Measurements from ENCODE around the gene PCSK7. TPM values are rescaled to one million over a fixed set of nuclear protein-coding genes. Genes with fewer than 3 reads are reported as not detected.

The PCSK7 gene
- polyA plus RNA-seq, 2 donors, result 22.8 to 37.3 TPM

Other genes with a start within 250 kb of the PCSK7 start
- gene SIK3, start 133.6 kb downstream of the PCSK7 start, polyA plus RNA-seq, result 1 to 10 TPM; 6.4 to 7.0 TPM
- 10 to 100 TPM; 13.9 to 14.0 TPM for gene PAFAH1B2, start 87.8 kb downstream of the PCSK7 start, polyA plus RNA-seq
- 10 to 100 TPM in 1 of 2 donors, 1 to 10 TPM in 1; 8.3 to 11.3 TPM for gene SIDT2, start 53.3 kb downstream of the PCSK7 start, polyA plus RNA-seq
- gene TAGLN, start 32.7 kb downstream of the PCSK7 start, polyA plus RNA-seq, result 1,000 to 10,000 TPM in 1 of 2 donors, 100 to 1,000 TPM in 1; 469 to 1,217 TPM
- 1 to 10 TPM; 5.9 to 6.6 TPM for gene RNF214, start 598 bp upstream of the PCSK7 start, polyA plus RNA-seq
- gene BACE1-AS, start 59.3 kb upstream of the PCSK7 start, polyA plus RNA-seq, result 1 to 10 TPM; 2.3 to 5.9 TPM
- gene BACE1, start 84.2 kb upstream of the PCSK7 start, polyA plus RNA-seq, result 1 to 10 TPM; 4.9 to 6.9 TPM
- gene CEP164, start 95.8 kb upstream of the PCSK7 start, polyA plus RNA-seq, result 10 to 100 TPM in 1 of 2 donors, 1 to 10 TPM in 1; 8.0 to 19.8 TPM